ENCODE data around the gene VEZT. TPM values are rescaled to one million over a fixed set of nuclear protein-coding genes. Genes with fewer than 3 reads are reported as not detected.

The VEZT gene
- total RNA-seq, 1 experiment from 2014 or later = 107 TPM

DNA sequence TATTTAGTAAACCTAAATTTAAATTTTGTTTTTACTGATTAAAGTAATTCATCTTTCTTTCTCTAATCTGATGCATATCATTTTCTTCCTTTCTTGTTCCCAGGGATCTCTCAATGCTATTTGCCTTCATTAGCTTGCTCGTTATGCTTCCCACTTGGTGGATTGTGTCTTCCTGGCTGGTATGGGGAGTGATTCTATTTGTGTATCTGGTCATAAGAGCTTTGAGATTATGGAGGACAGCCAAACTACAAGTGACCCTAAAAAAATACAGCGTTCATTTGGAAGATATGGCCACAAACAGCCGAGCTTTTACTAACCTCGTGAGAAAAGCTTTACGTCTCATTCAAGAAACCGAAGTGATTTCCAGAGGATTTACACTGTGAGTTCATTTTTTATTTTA lies 48.6 kb downstream of the VEZT start:
- BruUV-seq (replicated peaks) = no TSS peak
- intact Hi-C loops (cut with micrococcal nuclease; ENCODE audit: unreplicated experiment) = no loop called here
- H3K4me1 ChIP-seq (ENCODE audit: insufficient read depth, low read length, poor library complexity, severe bottlenecking) = peaks cover 9% of the 10 kb centered on the region
- no peak overlapping the region for H3K27ac ChIP-seq (ENCODE audit: low read depth, low read length, poor library complexity, severe bottlenecking)
- no peak for DNase-seq (ENCODE audit: low spot score)
- no peak overlapping the region for H3K4me3 ChIP-seq (ENCODE audit: low read depth, low read length, poor library complexity, severe bottlenecking)
- TF ChIP-seq, protein P1, sequence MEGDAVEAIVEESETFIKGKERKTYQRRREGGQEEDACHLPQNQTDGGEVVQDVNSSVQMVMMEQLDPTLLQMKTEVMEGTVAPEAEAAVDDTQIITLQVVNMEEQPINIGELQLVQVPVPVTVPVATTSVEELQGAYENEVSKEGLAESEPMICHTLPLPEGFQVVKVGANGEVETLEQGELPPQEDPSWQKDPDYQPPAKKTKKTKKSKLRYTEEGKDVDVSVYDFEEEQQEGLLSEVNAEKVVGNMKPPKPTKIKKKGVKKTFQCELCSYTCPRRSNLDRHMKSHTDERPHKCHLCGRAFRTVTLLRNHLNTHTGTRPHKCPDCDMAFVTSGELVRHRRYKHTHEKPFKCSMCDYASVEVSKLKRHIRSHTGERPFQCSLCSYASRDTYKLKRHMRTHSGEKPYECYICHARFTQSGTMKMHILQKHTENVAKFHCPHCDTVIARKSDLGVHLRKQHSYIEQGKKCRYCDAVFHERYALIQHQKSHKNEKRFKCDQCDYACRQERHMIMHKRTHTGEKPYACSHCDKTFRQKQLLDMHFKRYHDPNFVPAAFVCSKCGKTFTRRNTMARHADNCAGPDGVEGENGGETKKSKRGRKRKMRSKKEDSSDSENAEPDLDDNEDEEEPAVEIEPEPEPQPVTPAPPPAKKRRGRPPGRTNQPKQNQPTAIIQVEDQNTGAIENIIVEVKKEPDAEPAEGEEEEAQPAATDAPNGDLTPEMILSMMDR (conservative IDR thresholded peaks at IDR 0.05; ENCODE audit: low read depth, low read length) = no peak
- no peak for TF ChIP-seq EZH2 (IDR thresholded peaks at IDR 0.05; ENCODE audit: borderline replicate concordance, low read depth, low read length, poor library complexity, severe bottlenecking)
- peaks cover 65% of the 10 kb centered on the region for H3K36me3 ChIP-seq (ENCODE audit: insufficient read depth, low read length, poor library complexity, severe bottlenecking)
- no peaks in the 10 kb centered on the region for H3K27me3 ChIP-seq (replicated peaks; ENCODE audit: insufficient read depth, low read depth, low read length, poor library complexity)
- no peaks in the 10 kb centered on the region for H3K9me3 ChIP-seq (ENCODE audit: low read depth, low read length, poor library complexity, severe bottlenecking)
- ChIA-PET CTCF (no interaction called here), POLR2A (ENCODE audit: low non-redundant PET) (no interaction called here)

DNA sequence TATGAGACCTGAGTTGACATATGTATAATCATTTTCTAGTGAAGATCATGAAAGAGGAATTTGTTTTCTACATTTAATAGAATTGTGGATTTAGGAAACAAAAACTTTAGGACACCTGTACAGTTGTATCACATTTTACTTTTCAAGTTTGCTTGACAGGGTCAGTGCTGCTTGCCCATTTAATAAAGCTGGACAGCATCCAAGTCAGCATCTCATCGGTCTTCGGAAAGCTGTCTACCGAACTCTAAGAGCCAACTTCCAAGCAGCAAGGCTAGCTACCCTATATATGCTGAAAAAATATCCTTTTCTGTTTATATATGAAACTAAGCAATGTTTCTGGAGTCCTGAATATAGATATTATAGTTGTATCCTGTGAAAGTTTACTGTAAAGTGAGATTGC lies 52.3 kb downstream of the VEZT start:
- no TSS peak for BruUV-seq (replicated peaks)
- H3K4me3 ChIP-seq (ENCODE audit: low read depth, low read length, poor library complexity, severe bottlenecking) = no peak overlapping the region
- TF ChIP-seq, protein P1 (conservative IDR thresholded peaks at IDR 0.05; ENCODE audit: low read depth, low read length) = no peak
- no peak for TF ChIP-seq EZH2 (IDR thresholded peaks at IDR 0.05; ENCODE audit: borderline replicate concordance, low read depth, low read length, poor library complexity, severe bottlenecking)
- H3K36me3 ChIP-seq (ENCODE audit: insufficient read depth, low read length, poor library complexity, severe bottlenecking) = peaks cover 52% of the 10 kb centered on the region
- DNase-seq (ENCODE audit: low spot score) = no peak
- CTCF ChIA-PET = no interaction called here
- H3K27me3 ChIP-seq (replicated peaks; ENCODE audit: insufficient read depth, low read depth, low read length, poor library complexity) = no peaks in the 10 kb centered on the region
- no peaks in the 10 kb centered on the region for H3K9me3 ChIP-seq (ENCODE audit: low read depth, low read length, poor library complexity, severe bottlenecking)
- H3K27ac ChIP-seq (ENCODE audit: low read depth, low read length, poor library complexity, severe bottlenecking) = no peak overlapping the region
- H3K4me1 ChIP-seq (ENCODE audit: insufficient read depth, low read length, poor library complexity, severe bottlenecking) = no peaks in the 10 kb centered on the region
- intact Hi-C loops (cut with micrococcal nuclease; ENCODE audit: unreplicated experiment) = no loop called here
- POLR2A ChIA-PET (ENCODE audit: low non-redundant PET) = no interaction called here

DNA sequence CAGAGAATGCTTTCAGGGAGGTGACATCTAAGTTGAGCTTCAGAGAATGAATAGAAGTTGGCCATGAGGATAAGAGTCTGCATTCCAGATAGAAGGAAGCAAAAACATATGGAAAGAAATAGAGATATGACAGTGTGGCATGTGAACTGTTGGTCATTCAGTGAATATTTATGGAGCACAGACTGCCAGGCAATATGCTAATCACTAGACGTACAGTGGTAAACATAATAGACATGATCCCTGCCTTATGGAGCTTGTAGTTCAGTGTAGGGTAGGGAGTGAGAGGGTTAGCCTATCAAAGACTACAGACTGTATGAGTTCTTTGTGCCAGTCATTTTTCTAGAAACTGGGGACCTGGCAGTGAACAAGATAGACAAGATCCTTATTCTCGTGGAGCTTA lies 53.9 kb downstream of the VEZT start:
- peaks cover 50% of the 10 kb centered on the region for H3K36me3 ChIP-seq (ENCODE audit: insufficient read depth, low read length, poor library complexity, severe bottlenecking)

More for the DNA sequence above, 53.9 kb downstream of the VEZT start:
- H3K4me1 ChIP-seq (ENCODE audit: insufficient read depth, low read length, poor library complexity, severe bottlenecking) = no peaks in the 10 kb centered on the region
- no peak for DNase-seq (ENCODE audit: low spot score)
- TF ChIP-seq, protein P1 (conservative IDR thresholded peaks at IDR 0.05; ENCODE audit: low read depth, low read length) = no peak
- TF ChIP-seq EZH2 (IDR thresholded peaks at IDR 0.05; ENCODE audit: borderline replicate concordance, low read depth, low read length, poor library complexity, severe bottlenecking) = no peak
- no peak overlapping the region for H3K4me3 ChIP-seq (ENCODE audit: low read depth, low read length, poor library complexity, severe bottlenecking)
- intact Hi-C loops (cut with micrococcal nuclease; ENCODE audit: unreplicated experiment) = no loop called here
- CTCF ChIA-PET = no interaction called here
- BruUV-seq (replicated peaks) = no TSS peak
- H3K27ac ChIP-seq (ENCODE audit: low read depth, low read length, poor library complexity, severe bottlenecking) = no peak overlapping the region
- H3K27me3 ChIP-seq (replicated peaks; ENCODE audit: insufficient read depth, low read depth, low read length, poor library complexity) = no peaks in the 10 kb centered on the region
- POLR2A ChIA-PET (ENCODE audit: low non-redundant PET) = no interaction called here
- no peaks in the 10 kb centered on the region for H3K9me3 ChIP-seq (ENCODE audit: low read depth, low read length, poor library complexity, severe bottlenecking)

Data from A673 (cell line).